Measurements from ENCODE around the gene LDLR. TPM values are rescaled to one million over a fixed set of nuclear protein-coding genes. Genes with fewer than 3 reads are reported as not detected.

The LDLR gene
- total RNA-seq: 157 TPM

- DNase-seq (ENCODE audit: low read depth in 2 of 3, low spot score in 2 of 3): peak; percentile 61 to 93 (median 84)
Measured at GRCh38 chr19:11089254-11090013, at the start of gene LDLR. Gene LDLR (plus strand): TSS chr19:11089463. CDS start chr19:11089549, 86 bp downstream.

- no peak for DNase-seq (ENCODE audit: low read depth in 2 of 3, low spot score in 2 of 3)
Measured at GRCh38 chr19:11041194-11041593, 48.1 kb upstream of the LDLR start.

GRCh38 chr19:11041966-11042627, 47.2 kb upstream of the LDLR start:
- DNase-seq (ENCODE audit: low read depth in 2 of 3, low spot score in 2 of 3): no peak

GRCh38 chr19:11044431-11044830, 44.8 kb upstream of the LDLR start:
- DNase-seq (ENCODE audit: low read depth in 2 of 3, low spot score in 2 of 3): no peak

- DNase-seq (ENCODE audit: low read depth in 2 of 3, low spot score in 2 of 3): no peak
Measured at GRCh38 chr19:11045536-11045935, 43.7 kb upstream of the LDLR start.

GRCh38 chr19:11046605-11047354, 42.5 kb upstream of the LDLR start:
- DNase-seq (ENCODE audit: low read depth in 2 of 3, low spot score in 2 of 3): no peak

- DNase-seq (ENCODE audit: low read depth in 2 of 3, low spot score in 2 of 3): no peak
Measured at GRCh38 chr19:11047866-11048265, 41.4 kb upstream of the LDLR start.

- DNase-seq (ENCODE audit: low read depth in 2 of 3, low spot score in 2 of 3): no peak
Measured at GRCh38 chr19:11050323-11051114, 38.7 kb upstream of the LDLR start.

- no peak for DNase-seq (ENCODE audit: low read depth in 2 of 3, low spot score in 2 of 3)
Measured at GRCh38 chr19:11053817-11054195, 35.5 kb upstream of the LDLR start.

- no peak for DNase-seq (ENCODE audit: low read depth in 2 of 3, low spot score in 2 of 3)
Measured at GRCh38 chr19:11054200-11054599, 35.1 kb upstream of the LDLR start.

- no peak for DNase-seq (ENCODE audit: low read depth in 2 of 3, low spot score in 2 of 3)
Measured at GRCh38 chr19:11054628-11055027, 34.6 kb upstream of the LDLR start.

- no peak for DNase-seq (ENCODE audit: low read depth in 2 of 3, low spot score in 2 of 3)
Measured at GRCh38 chr19:11058246-11059030, 30.8 kb upstream of the LDLR start.

GRCh38 chr19:11059511-11060358, 29.5 kb upstream of the LDLR start:
- no peak for DNase-seq (ENCODE audit: low read depth in 2 of 3, low spot score in 2 of 3)

GRCh38 chr19:11061952-11062351, 27.3 kb upstream of the LDLR start:
- DNase-seq (ENCODE audit: low read depth in 2 of 3, low spot score in 2 of 3): no peak

- no peak for DNase-seq (ENCODE audit: low read depth in 2 of 3, low spot score in 2 of 3)
Measured at GRCh38 chr19:11063434-11063833, 25.8 kb upstream of the LDLR start.

GRCh38 chr19:11064831-11065303, 24.4 kb upstream of the LDLR start:
- DNase-seq (ENCODE audit: low read depth in 2 of 3, low spot score in 2 of 3): no peak

- no peak for DNase-seq (ENCODE audit: low read depth in 2 of 3, low spot score in 2 of 3)
Measured at GRCh38 chr19:11066326-11066725, 22.9 kb upstream of the LDLR start.

- DNase-seq (ENCODE audit: low read depth in 2 of 3, low spot score in 2 of 3): no peak
Measured at GRCh38 chr19:11067356-11068113, 21.7 kb upstream of the LDLR start.

Measured in hematopoietic multipotent progenitor cell (in vitro differentiated cells).